ENCODE results near the gene FNDC3A.

FNDC3A gene

DNA sequence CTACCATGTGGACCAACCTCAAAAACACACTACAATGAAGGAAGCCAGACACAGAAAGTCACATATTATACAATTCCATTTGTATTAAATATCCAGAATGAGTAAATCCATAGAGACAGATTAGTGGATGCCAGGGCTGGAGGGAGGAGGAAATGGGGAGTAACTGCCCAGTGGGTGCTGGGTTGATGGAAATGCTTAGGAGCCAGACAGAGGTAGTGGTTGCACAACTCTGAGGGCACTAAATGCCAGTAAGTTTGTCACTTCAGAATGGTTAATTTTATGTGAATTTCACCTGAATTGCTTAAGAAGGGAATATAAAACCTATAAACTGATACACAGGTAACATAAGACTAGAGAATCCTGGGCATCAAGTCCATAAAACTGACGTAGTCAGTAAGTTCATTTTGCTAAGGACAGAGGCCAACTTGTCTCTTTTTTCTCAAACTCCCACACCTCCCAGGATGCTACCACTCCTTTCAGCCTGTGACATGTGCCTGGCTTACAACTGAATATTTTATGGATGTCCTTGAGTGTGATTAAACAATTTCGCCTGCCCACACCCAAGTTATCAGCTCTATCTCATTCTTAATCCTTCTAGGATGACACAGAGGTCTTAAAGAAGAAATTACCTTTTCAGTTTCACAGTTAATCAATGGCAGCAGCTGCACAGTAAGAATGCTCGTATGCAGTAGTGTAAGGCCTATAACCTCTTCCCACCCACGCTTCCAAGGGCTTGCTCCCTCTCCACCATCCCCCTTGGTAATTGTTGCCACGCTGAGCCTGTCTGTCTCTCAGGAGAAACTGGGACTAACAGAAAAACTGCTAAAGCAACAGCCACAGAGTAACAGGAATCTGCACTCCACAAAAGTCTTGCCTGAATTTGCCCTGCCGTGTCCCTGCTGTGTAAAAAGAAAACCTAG lies 238.5 kb downstream of the FNDC3A start:
- no peaks in the 10 kb centered on the region for H3K4me1 ChIP-seq (ENCODE audit: control insufficient read depth in 1 of 2, insufficient read depth in 2 of 2, low read length in 2 of 2)
- no peaks in the 10 kb centered on the region for H3K9me3 ChIP-seq (ENCODE audit: control insufficient read depth in 1 of 2, low read length in 2 of 2)
- H3K4me3 ChIP-seq (ENCODE audit: low read depth in 1 of 2, low read length in 2 of 2) = no peak overlapping the region
- H3K27ac ChIP-seq (ENCODE audit: low read length) = no peak overlapping the region
- peaks cover 0 to 7% of the 10 kb centered on the region in 2 donors for H3K36me3 ChIP-seq (ENCODE audit: control insufficient read depth in 1 of 2, insufficient read depth in 2 of 2, low read length in 2 of 2)
- peaks cover 10% of the 10 kb centered on the region for H3K27me3 ChIP-seq (ENCODE audit: low read depth, low read length)

DNA sequence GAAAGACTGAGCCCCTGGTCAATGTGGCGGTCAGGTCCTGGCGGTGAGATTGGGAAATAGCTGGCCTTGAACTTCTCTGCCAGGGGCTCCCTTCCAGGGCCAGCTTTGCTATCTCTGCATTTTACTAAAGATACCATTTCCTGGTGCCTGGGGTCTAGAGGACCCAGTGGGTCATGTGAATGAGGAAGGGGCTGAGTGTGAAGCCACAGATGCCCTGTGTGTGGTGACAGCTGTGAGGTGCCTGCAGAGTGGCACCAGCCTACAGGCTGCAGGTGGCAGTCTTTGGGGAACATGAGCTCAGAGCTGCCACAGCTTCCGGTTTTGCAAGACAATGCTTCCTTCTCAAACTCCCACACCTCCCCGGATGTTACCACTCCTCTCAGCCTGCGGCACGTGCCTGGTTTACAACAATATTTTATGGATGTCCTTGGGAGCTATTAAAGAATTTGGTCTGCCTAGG lies 239.2 kb downstream of the FNDC3A start:
- H3K9me3 ChIP-seq (ENCODE audit: control insufficient read depth in 1 of 2, low read length in 2 of 2) = no peaks in the 10 kb centered on the region
- H3K27me3 ChIP-seq (ENCODE audit: low read depth, low read length) = peaks cover 15% of the 10 kb centered on the region
- H3K4me1 ChIP-seq (ENCODE audit: control insufficient read depth in 1 of 2, insufficient read depth in 2 of 2, low read length in 2 of 2) = peaks cover 0 to 3% of the 10 kb centered on the region in 2 donors
- no peak overlapping the region for H3K27ac ChIP-seq (ENCODE audit: low read length)
- H3K4me3 ChIP-seq (ENCODE audit: low read depth in 1 of 2, low read length in 2 of 2) = no peak overlapping the region
- H3K36me3 ChIP-seq (ENCODE audit: control insufficient read depth in 1 of 2, insufficient read depth in 2 of 2, low read length in 2 of 2) = peaks cover 0 to 7% of the 10 kb centered on the region in 2 donors

DNA sequence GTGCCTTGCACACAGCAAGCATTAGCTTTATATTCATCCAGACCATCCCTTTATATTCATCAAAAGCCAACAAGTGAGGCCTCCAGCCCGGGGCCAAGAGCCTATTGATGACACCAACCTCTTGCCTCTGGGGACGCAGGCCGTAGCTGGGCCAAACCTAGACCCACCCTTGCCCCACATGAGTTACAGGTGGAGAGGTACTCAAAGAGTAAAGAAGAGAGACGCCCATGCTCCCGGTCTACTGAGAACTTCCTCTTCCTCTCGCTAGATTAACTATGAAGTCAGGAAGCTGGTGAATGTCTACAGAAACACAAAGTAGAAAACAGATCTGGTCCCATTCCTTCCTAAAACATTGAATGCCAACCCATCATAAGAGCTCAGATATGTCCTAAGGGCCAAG lies 240.6 kb downstream of the FNDC3A start:
- H3K9me3 ChIP-seq (ENCODE audit: control insufficient read depth in 1 of 2, low read length in 2 of 2) = no peaks in the 10 kb centered on the region
- H3K4me3 ChIP-seq (ENCODE audit: low read depth in 1 of 2, low read length in 2 of 2) = no peak overlapping the region
- peaks cover 29% of the 10 kb centered on the region for H3K27me3 ChIP-seq (ENCODE audit: low read depth, low read length)
- H3K27ac ChIP-seq (ENCODE audit: low read length) = no peak overlapping the region
- H3K4me1 ChIP-seq (ENCODE audit: control insufficient read depth in 1 of 2, insufficient read depth in 2 of 2, low read length in 2 of 2) = peaks cover 0 to 13% of the 10 kb centered on the region in 2 donors
- H3K36me3 ChIP-seq (ENCODE audit: control insufficient read depth in 1 of 2, insufficient read depth in 2 of 2, low read length in 2 of 2) = peaks cover 0 to 7% of the 10 kb centered on the region in 2 donors

- Histone ChIP-seq H3K27me3 (ENCODE audit: low read depth, low read length) (peaks cover 36% of the 10 kb centered on the region), H3K36me3 (ENCODE audit: control insufficient read depth in 1 of 2, insufficient read depth in 2 of 2, low read length in 2 of 2) (no peaks in the 10 kb centered on the region), H3K4me1 (ENCODE audit: control insufficient read depth in 1 of 2, insufficient read depth in 2 of 2, low read length in 2 of 2) (peaks cover 0 to 15% of the 10 kb centered on the region in 2 donors)
These were observed 242.3 kb downstream of the FNDC3A start for GRCh38 chr13:49217962-49218492.

DNA sequence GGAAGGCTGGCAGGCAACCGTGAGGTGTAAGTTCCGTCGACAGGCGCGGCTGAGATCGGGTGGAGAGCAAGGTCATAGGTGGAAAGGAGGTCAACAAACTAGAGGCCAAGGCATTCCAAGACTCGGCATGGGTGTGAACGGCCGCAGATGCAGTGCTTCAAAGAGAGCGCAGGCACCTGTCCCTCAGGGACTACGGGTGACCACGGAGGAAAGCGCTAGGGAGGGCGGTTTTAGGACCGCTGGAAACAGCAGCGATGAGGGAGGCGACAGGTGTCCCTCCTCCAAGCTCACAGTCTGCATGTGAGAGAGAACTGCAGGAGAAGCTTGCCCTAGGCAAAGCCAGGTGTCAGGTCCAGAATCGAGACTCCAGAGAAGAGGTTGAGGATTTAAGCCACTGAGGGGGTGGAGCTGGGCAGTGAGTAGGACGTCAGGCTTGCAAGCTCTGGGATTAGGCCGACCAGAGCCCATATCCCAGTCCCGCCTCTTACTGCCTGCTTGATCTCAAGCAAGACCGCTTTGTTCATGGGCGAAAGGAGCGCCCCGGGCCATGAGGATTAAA lies 242.9 kb downstream of the FNDC3A start:
- peaks cover 36% of the 10 kb centered on the region for H3K27me3 ChIP-seq (ENCODE audit: low read depth, low read length)
- peak overlapping the region in 1 of 2 donors; percentile 9 for H3K4me3 ChIP-seq (ENCODE audit: low read depth in 1 of 2, low read length in 2 of 2)
- no peaks in the 10 kb centered on the region for H3K36me3 ChIP-seq (ENCODE audit: control insufficient read depth in 1 of 2, insufficient read depth in 2 of 2, low read length in 2 of 2)

More at GRCh38 chr13:49217962-49218492, 242.3 kb downstream of the FNDC3A start:
- Histone ChIP-seq H3K4me3 (ENCODE audit: low read depth in 1 of 2, low read length in 2 of 2) (peak overlapping the region in 1 of 2 donors; percentile 9), H3K9me3 (ENCODE audit: control insufficient read depth in 1 of 2, low read length in 2 of 2) (no peaks in the 10 kb centered on the region), H3K27ac (ENCODE audit: low read length) (no peak overlapping the region)

DNA sequence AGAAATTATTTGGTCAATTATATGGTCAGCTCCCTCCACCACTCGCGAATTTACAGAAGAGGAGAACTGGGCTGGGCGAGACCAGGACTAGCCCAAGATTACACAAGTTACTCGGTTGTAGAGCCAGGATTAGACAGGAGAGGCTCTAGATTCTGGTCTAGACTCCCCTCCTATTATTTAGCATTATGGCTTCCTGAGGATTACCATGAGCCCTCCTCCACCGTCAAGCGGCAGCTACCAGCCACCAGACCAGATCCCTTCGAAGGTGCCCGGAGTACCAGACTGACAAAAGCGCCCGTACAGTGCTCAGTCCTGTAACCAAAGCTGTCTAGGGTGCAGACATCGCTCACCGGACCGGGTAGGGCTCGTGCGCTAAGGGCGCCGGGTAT lies 243.9 kb downstream of the FNDC3A start:
- peaks cover 40% of the 10 kb centered on the region for H3K27me3 ChIP-seq (ENCODE audit: low read depth, low read length)
- no peak overlapping the region for H3K27ac ChIP-seq (ENCODE audit: low read length)
- H3K4me3 ChIP-seq (ENCODE audit: low read depth in 1 of 2, low read length in 2 of 2) = peak overlapping the region; percentile 30 to 52
- no peaks in the 10 kb centered on the region for H3K9me3 ChIP-seq (ENCODE audit: control insufficient read depth in 1 of 2, low read length in 2 of 2)
- no peaks in the 10 kb centered on the region for H3K36me3 ChIP-seq (ENCODE audit: control insufficient read depth in 1 of 2, insufficient read depth in 2 of 2, low read length in 2 of 2)
- peaks cover 0 to 15% of the 10 kb centered on the region in 2 donors for H3K4me1 ChIP-seq (ENCODE audit: control insufficient read depth in 1 of 2, insufficient read depth in 2 of 2, low read length in 2 of 2)

More for the DNA sequence above, 242.9 kb downstream of the FNDC3A start:
- H3K9me3 ChIP-seq (ENCODE audit: control insufficient read depth in 1 of 2, low read length in 2 of 2) = no peaks in the 10 kb centered on the region
- H3K27ac ChIP-seq (ENCODE audit: low read length) = no peak overlapping the region
- peaks cover 0 to 15% of the 10 kb centered on the region in 2 donors for H3K4me1 ChIP-seq (ENCODE audit: control insufficient read depth in 1 of 2, insufficient read depth in 2 of 2, low read length in 2 of 2)

- H3K27me3 ChIP-seq (ENCODE audit: low read depth, low read length) = peaks cover 40% of the 10 kb centered on the region
- H3K4me3 ChIP-seq (ENCODE audit: low read depth in 1 of 2, low read length in 2 of 2) = peak within 1 kb of the TSS; percentile 35 to 52
- no peaks in the 10 kb centered on the region for H3K9me3 ChIP-seq (ENCODE audit: control insufficient read depth in 1 of 2, low read length in 2 of 2)
- peaks cover 0 to 15% of the 10 kb centered on the region in 2 donors for H3K4me1 ChIP-seq (ENCODE audit: control insufficient read depth in 1 of 2, insufficient read depth in 2 of 2, low read length in 2 of 2)
- H3K36me3 ChIP-seq (ENCODE audit: control insufficient read depth in 1 of 2, insufficient read depth in 2 of 2, low read length in 2 of 2) = no peaks in the 10 kb centered on the region
- H3K27ac ChIP-seq (ENCODE audit: low read length) = no peak within 1 kb of the TSS
These were observed 244.5 kb downstream of the FNDC3A start, which contains the start of gene MLNR for GRCh38 chr13:49220036-49220855. TSS of gene MLNR (plus strand) at chr13:49220338. CDS start at chr13:49220338, 0 bp downstream.

DNA sequence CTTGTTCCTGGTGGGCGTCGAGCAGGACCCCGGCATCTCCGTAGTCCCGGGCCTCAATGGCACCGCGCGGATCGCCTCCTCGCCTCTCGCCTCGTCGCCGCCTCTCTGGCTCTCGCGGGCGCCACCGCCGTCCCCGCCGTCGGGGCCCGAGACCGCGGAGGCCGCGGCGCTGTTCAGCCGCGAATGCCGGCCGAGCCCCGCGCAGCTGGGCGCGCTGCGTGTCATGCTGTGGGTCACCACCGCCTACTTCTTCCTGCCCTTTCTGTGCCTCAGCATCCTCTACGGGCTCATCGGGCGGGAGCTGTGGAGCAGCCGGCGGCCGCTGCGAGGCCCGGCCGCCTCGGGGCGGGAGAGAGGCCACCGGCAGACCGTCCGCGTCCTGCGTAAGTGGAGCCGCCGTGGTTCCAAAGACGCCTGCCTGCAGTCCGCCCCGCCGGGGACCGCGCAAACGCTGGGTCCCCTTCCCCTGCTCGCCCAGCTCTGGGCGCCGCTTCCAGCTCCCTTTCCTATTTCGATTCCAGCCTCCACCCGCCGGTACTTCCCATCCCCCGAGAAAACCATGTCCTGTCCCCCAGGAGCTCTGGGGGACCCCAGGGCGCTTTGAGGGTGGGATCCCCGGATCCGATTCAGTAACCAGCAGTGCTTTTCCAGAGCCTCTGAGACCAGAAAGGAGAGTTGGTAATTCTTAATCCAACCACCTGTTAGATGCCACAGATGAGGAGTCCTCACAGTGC lies 245.3 kb downstream of the FNDC3A start:
- Histone ChIP-seq H3K4me3 (ENCODE audit: low read depth in 1 of 2, low read length in 2 of 2) (peak overlapping the region in 1 of 2 donors; percentile 52), H3K27ac (ENCODE audit: low read length) (no peak overlapping the region), H3K27me3 (ENCODE audit: low read depth, low read length) (peaks cover 40% of the 10 kb centered on the region), H3K9me3 (ENCODE audit: control insufficient read depth in 1 of 2, low read length in 2 of 2) (no peaks in the 10 kb centered on the region), H3K36me3 (ENCODE audit: control insufficient read depth in 1 of 2, insufficient read depth in 2 of 2, low read length in 2 of 2) (no peaks in the 10 kb centered on the region), H3K4me1 (ENCODE audit: control insufficient read depth in 1 of 2, insufficient read depth in 2 of 2, low read length in 2 of 2) (peaks cover 0 to 15% of the 10 kb centered on the region in 2 donors)

- Histone ChIP-seq H3K4me1 (ENCODE audit: control insufficient read depth in 1 of 2, insufficient read depth in 2 of 2, low read length in 2 of 2) (peaks cover 0 to 15% of the 10 kb centered on the region in 2 donors), H3K9me3 (ENCODE audit: control insufficient read depth in 1 of 2, low read length in 2 of 2) (no peaks in the 10 kb centered on the region), H3K27me3 (ENCODE audit: low read depth, low read length) (peaks cover 40% of the 10 kb centered on the region), H3K4me3 (ENCODE audit: low read depth in 1 of 2, low read length in 2 of 2) (peak overlapping the region in 1 of 2 donors; percentile 52), H3K27ac (ENCODE audit: low read length) (no peak overlapping the region), H3K36me3 (ENCODE audit: control insufficient read depth in 1 of 2, insufficient read depth in 2 of 2, low read length in 2 of 2) (no peaks in the 10 kb centered on the region)
These were observed 245.9 kb downstream of the FNDC3A start for GRCh38 chr13:49221590-49221965.

GRCh38 chr13:49225223-49226042 lies 249.7 kb downstream of the FNDC3A start:
- H3K4me3 ChIP-seq (ENCODE audit: low read depth in 1 of 2, low read length in 2 of 2) = no peak overlapping the region
- no peaks in the 10 kb centered on the region for H3K9me3 ChIP-seq (ENCODE audit: control insufficient read depth in 1 of 2, low read length in 2 of 2)
- H3K27ac ChIP-seq (ENCODE audit: low read length) = no peak overlapping the region
- H3K36me3 ChIP-seq (ENCODE audit: control insufficient read depth in 1 of 2, insufficient read depth in 2 of 2, low read length in 2 of 2) = no peaks in the 10 kb centered on the region
- H3K27me3 ChIP-seq (ENCODE audit: low read depth, low read length) = peaks cover 20% of the 10 kb centered on the region
- peaks cover 0 to 10% of the 10 kb centered on the region in 2 donors for H3K4me1 ChIP-seq (ENCODE audit: control insufficient read depth in 1 of 2, insufficient read depth in 2 of 2, low read length in 2 of 2)

All from muscle layer of duodenum (tissue), 2 donors.